HG02798 (cell line): ENCODE data around the gene CR1.
"Not testable (repeated sequence)": the region's sequence is repeated elsewhere in the genome, so short reads cannot be mapped to it uniquely, and the experiment has no call there.

Source experiments
- ATAC-seq: cut with Tn5 transposase; IDR thresholded peaks from one replicate; pipeline ENCODE4 v1.9.1; 2021; ENCODE audit warnings: mild to moderate bottlenecking; ENCODE audit not compliant: unreplicated experiment, poor library complexity

CR1 gene

DNA sequence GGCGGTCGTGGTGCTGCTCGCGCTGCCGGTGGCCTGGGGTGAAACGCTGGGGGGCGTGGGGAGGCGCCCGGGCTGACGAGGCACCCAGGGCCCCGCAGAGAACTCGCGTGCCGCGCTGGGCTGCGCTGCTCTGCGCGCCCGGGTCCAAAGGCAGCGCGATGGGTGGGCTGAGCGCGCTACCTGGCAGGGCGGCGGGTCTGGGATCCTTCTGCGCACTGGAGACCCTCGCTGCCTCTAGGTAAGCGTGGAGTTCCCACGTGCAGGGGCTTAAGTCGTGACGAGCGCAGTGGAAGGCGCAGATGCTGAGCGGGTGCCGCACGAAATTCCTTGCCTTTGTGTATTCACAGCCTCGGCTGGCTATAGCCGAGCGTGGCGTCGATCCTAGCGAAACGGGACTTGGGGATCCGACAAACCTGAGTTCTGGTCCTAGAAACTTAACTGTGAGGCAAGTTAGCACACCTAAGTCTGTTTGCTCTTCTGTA, 173.6 kb downstream of the CR1 start:
- no peak for ATAC-seq

DNA sequence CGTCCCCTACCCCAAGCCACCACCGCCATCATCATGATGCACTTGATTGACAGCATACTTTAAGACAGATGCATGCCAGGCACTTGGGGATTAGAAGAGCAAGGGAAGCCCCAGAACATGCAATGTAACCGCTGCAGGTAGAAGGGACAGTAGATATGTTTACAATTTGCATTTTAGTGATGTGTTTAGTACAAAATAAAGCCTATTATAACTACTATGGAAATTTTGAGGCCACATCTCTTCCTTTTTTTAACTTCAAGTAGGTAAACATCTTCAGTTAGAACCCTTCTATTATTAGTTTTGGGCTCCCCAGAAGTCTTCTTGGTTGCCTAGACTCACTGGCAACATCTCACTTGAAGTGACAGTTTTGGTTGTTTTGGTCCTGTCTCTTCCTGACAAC, 174.2 kb downstream of the CR1 start:
- ATAC-seq, result peak; percentile 69

DNA sequence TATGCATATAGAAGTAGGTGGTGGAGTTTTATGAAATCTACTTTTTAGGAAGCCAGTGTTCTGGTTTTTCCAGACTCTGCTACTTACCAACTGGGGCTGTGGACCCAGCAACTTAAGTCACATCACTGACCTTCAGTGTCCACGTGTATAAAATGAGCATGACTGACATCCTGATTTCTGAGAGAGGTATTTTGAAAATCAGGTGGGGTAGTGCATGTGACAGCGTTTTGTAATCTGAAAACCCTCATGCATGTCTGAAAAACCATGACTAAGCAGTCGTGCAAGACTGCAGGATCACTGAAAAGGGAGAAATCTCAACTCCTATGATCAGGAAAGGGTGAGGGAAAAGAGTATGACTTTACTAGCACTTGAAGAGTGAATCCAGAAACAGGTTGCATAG, 175.0 kb downstream of the CR1 start:
- ATAC-seq, result no peak

DNA sequence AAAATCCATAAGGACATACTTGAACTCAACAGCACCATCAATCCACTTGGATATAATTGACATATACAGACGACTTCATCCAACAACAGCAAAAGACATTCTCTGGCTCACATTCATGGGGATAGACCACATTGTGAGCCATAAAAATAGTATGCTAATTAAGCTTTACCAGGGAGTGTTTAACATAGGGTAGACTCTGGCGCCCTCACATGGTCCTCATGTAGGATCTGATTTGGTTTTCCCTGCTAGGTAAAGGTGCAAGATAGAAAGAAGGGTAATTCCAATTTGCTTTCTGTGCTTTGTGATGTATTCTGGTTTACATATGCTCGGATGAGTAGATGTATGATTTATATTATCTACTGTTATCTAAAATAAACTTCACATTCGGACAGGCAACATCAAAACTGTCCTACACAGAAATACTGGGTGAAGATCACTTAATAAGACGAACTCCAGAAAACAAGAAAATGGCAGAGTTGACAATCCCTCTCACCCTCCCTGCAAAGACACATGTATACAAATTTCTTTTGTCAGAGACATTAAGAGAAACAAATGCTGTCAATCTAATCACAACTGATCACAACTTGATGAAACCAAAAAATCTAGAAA, 176.7 kb downstream of the CR1 start:
- no peak for ATAC-seq

DNA sequence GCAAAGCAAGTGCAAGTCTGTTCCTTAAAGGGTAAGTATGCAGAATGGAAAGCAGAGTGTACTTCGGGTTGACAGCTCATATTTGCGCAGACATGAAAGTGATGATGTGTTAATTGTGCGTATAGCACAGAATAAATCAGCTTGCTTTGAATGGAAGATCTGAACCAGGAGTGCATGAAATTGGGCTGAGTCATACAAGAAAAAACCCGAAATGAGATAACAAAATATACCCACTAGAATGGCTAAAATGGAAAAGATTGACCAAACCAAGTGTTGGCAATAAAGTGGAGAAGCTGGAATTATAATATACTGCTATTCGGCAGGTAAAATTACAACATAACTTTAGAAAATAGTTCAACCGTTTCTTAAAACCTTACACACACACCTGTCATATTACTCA, 177.4 kb downstream of the CR1 start:
- ATAC-seq, result no peak

DNA sequence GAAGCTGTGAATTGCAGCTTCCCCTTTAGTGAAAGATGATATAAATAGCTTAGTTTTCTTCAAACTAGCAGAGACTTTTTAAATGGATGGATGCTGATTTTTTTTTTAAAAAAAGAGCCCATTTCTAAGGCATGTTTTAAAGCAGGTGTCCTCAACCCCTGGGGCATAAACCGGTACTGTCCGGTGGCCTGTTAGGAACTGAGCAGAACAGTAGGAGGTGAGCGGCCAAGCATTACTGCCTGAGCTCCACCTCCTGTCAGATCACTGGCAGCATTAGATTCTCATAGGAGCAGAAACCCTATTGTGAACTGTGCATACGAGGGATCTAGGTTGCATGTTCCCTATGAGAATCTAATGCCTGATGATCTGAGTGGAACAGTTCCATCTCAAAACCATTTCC, 180.2 kb downstream of the CR1 start:
- ATAC-seq, result no peak

DNA sequence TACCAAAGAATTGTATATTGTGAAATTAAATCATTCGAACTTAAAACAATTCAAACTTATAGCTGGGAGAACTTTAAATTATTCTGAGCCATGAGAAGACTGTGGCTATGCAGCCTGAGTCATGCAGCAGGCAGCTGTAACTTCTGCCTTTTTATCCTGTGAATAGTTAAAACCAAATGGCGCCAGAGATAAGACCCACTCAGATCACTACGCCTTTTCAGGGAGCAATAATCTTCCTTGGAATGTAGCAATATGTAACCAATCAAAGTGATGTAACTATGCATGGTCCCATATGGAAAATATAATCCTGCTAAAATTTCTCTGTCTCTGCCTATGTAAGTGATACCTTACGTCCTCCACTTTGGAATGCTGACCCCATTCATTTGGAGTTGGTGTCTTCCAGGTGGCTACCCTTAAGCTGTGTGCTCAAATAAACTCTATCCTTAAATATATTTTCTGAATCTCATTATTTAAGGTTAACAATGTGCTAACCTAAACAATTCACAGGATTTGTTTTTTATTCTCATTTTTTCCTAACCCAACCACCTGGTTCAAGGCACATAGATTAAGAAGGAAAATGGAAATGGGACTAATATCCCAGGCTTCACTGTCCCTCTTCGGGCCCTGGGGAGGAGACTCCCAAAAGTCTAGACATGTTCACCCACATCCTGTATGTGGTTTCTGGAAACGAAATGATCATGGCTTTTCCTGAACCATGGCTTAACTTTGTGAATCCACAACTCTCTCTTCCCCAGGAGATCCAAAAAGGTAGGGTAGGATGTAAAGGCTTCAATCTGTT, 184.8 kb downstream of the CR1 start:
- ATAC-seq, result not testable (repeated sequence)

DNA sequence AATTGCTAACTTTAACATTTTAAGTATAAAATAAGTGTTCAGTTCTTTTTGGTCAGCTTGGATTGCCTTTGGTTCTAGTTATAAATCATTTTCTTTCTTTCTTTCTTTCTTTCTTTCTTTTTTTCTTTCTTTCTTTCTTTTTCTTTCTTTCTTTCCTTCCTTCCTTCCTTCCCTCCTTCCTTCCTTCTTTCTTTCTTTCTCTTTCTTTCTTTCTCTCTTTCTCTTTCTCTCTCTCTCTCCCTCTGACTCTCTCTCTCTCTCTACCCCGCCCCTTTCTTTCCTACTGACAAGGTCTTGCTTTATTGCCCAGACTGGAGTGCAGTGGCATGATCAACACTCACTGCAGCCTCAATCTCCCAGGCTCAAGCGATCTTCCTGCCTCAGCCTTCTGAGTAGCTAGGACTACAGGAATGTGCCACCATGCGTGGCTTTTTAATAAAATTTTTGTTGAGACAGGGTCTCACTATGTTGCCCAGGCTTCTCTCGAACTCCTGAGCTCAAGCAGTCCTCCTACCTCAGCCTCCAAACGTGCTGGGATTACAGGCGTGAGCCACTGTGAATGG, 187.0 kb downstream of the CR1 start:
- not testable (repeated sequence) for ATAC-seq

DNA sequence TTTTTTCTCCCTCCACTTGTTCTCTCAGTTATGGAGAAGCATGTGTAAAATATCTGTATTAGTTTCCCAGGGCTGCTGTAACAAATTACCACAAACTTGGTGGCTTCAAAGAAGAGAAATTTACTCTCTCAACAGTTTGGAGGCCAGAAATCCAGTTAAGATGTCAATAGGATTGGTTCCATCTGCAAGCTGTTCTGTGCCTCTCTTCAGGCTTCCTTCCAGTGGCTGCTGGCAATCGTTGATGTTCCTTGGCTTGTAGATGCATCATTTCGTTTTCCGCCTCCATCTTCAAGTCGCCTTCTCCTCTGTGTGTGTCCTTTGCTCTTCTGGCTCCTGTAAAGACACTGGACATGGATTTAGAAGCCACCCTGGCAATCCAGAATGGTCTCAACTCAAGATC, 194.6 kb downstream of the CR1 start:
- ATAC-seq, result not testable (repeated sequence)

DNA sequence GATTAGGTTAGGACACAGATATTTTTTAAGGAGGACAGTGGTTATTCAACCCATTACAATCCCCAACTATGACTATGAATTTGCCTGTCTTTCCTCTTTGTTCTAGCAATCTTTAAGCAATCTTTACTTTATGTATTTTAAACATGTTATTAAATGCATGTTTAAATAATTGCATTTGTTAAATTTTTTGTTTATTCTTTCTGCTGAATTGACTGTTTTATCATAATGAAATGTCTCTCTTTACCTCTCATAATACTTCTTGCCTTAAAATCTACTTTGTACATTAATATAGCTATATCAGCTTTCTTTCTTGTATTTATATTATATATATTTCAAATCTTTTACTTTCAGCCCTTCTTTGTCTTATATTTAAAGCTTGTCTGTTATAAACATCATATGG, 195.1 kb downstream of the CR1 start:
- ATAC-seq, result no peak
